GM12864 (cell line): ENCODE measurements around the gene SERPINB10.
"Not testable (repeated sequence)": the region's sequence is repeated elsewhere in the genome, so short reads cannot be mapped to it uniquely, and the experiment has no call there.

ENCODE experiments used
- DNase-seq: peaks from one replicate; pipeline ENCODE4 v3.0.0-alpha.2; 2011; ENCODE audit warnings: low read depth
- H3K4me3 ChIP-seq: 2 replicates; pipeline ENCODE4 v1.5.1; 2011; ENCODE audit warnings: mild to moderate bottlenecking, low read depth, low read length, control low read depth
- TF ChIP-seq, protein P1 (sequence below): IDR thresholded peaks from 2 replicates; pipeline ENCODE4 v1.5.1; 2011; ENCODE audit warnings: low read depth, mild to moderate bottlenecking, moderate library complexity, low read length, control low read depth, inconsistent platforms; ENCODE audit errors: missing control alignments

The SERPINB10 gene

DNA sequence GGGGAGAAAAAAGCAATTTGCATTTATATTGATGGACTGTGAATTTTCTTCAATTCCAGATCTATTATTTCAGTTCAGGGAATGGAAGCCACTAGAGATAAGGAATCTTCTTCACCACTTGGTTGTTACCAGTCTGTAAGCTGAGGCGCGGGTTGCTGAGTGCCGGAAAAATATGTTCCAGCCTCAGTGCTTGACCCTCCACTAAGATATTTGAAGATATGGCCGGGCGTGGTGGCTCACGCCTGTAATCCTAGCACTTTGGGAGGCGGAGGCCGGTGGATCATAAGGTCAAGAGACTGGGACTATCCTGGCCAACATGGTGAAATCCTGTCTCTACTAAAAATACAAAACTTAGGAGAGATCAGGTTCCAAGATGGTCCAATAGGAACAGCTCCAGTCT is 32.2 kb downstream of the SERPINB10 start:
- DNase-seq: no peak
- TF ChIP-seq, protein P1, sequence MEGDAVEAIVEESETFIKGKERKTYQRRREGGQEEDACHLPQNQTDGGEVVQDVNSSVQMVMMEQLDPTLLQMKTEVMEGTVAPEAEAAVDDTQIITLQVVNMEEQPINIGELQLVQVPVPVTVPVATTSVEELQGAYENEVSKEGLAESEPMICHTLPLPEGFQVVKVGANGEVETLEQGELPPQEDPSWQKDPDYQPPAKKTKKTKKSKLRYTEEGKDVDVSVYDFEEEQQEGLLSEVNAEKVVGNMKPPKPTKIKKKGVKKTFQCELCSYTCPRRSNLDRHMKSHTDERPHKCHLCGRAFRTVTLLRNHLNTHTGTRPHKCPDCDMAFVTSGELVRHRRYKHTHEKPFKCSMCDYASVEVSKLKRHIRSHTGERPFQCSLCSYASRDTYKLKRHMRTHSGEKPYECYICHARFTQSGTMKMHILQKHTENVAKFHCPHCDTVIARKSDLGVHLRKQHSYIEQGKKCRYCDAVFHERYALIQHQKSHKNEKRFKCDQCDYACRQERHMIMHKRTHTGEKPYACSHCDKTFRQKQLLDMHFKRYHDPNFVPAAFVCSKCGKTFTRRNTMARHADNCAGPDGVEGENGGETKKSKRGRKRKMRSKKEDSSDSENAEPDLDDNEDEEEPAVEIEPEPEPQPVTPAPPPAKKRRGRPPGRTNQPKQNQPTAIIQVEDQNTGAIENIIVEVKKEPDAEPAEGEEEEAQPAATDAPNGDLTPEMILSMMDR: no peak
- H3K4me3 ChIP-seq: no peak overlapping the region

DNA sequence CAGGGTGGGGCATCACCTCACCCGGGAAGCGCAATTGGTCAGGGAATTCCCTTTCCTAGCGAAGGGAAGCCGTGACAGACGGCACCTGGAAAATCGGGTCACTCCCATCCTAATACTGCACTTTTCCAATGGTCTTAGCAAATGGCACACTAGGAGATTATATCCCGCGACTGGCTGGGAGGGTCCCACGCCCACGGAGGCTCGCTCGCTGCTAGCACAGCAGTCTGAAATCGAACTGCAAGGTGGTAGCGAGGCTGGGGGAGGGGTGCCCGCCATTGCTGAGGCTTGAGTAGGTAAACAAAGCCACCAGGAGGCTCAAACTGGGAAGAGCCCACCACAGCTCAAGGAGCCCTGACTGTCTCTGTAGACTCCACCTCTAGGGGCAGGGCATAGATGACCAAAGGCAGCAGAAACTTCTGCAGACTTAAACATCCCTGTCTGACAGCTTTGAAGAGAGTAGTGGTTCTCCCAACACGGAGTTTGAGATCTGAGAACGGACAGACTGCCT is 32.8 kb downstream of the SERPINB10 start:
- H3K4me3 ChIP-seq, DNase-seq: not testable (repeated sequence)

DNA sequence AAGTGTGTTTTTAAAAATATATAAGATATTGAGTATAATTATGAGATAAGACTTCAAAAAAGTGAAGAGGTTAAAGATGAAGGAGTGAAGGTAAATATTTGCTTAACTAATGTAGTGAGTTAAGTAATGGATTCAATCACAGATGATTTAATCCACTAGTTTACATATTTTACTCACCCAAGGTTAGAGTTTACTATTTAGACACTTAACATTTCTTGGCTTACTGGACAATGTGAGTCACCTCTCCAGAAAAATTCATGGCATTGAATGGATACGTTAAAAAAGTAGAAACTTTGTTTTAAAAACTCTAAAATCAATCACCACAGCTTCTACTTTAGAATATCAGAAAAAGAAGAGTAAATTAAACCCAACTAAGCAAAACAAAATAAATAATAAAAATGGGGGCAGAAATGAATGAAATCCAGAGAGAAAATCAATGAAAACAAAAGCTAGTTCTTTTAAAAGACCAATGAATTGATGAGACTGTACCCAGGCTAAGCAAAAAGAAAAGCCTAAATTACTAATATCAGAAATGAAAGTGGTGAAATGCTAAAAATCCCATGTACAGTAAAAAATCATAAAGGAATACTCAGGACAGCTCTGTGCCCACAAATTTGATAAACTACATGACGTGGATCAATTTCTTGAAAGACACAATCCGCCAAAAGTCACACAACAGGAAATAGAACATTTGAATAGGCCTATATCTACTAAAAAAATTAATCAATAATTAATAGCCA is 39.5 kb downstream of the SERPINB10 start:
- TF ChIP-seq, protein P1: no peak
- no peak overlapping the region for H3K4me3 ChIP-seq
- no peak for DNase-seq

DNA sequence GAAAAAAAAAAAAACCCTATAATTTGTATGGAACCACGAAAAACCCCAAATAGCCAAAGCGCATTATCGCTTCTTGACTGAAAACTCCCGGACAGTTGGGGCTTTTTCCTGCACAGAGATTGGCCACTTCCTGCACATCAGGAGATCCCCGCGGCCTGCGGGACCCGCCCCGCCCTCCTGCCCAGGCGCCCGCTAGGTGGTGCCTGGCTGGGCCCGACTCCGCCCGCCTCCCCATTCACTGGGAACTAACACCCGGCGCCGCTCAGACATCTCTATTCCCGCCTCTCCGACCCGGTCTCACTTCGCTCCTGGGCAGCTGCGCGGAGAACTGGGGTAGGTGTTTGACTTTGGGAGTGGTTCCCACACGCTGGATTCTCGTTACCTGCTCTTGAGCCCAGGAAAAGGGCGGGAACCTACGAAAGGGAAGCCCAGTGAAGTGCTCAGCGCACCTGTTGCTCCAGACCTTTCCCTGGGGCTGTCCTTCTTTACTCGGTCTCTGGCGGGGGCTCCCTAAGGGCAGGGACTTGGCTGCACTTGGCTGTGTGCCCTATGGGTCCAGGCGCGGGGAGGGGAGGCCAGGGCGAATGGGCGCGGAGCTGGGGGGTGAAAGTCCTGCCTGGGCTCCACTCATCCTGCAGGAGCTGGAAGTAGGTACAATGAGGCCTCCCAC is 41.4 kb downstream of the SERPINB10 start, which contains the start of gene HMSD:
Gene HMSD (plus strand): TSS at position 234 of the 670 bp plus-strand sequence. CDS start 4,155 bp downstream, outside the sequence.
- no peak for DNase-seq
- H3K4me3 ChIP-seq: peak within 1 kb of the TSS; percentile 97
- TF ChIP-seq, protein P1: peak; percentile 54

DNA sequence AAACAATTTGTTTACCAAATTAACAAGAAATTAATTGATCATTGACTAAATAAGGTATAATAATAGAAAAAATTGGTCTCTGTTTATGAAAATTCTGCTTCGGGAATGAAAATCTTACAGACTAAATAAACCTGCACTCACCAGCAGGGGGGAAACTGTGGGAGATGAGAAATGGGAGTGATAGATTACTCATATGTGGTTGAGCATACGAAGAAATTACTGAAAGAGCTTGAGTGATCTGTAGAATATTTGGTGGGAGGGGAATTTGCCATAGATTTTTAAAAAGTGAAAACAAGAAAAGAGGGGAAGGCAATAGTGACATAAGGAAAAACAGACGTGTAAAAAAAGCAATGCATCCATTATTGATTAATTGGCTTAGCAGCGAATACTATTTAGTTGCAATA is 43.5 kb downstream of the SERPINB10 start:
- TF ChIP-seq, protein P1: peak; percentile 39
- no peak for DNase-seq
- peak overlapping the region; percentile 34; the same call in 1 of the 2 replicates for H3K4me3 ChIP-seq

DNA sequence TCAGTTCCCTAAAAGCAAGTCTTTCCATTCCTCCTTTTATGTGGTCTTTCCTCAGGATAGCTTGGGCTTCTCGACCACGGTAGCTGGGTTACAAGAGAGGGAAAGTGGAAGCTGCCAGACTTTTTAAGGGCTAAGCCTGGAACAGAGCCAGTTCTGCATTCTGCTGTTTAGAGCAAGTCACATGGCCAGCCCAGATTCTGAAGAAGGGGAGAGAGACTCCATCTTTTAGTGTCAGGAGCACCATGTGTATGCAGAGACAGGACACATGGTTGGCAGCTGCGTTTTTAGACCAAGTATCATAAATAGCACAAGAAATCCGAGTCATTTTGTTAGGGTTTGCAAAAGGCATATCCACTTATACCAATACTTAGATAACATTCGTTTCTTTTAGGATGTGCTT is 46.1 kb downstream of the SERPINB10 start:
- H3K4me3 ChIP-seq: no peak overlapping the region
- DNase-seq: no peak
- TF ChIP-seq, protein P1: no peak

DNA sequence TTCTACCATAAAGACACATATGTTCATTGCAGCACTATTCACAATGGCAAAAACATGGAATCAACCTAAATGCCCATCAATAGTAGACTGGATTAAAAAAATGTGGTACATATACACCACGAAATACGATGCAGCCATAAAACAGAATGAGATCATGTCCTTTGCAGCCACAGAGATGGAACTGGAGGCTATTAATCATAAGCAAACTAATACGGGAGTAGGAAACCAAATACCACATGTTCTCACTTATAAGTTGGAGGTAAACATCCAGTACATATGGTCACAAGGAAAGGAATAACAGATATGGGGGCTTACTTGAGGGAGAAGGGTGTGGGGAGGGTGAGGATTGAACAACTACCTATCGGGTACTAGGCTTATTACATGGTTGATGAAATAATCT is 49.0 kb downstream of the SERPINB10 start:
- TF ChIP-seq, protein P1: no peak
- no peak overlapping the region for H3K4me3 ChIP-seq
- DNase-seq: no peak
